TTC549 (cell line): ENCODE measurements around the gene GNGT2.

Source experiments
- FAIRE-seq: peaks from 2 replicates; lab custom pipeline; 2012; peaks lifted over from hg19 to GRCh38; lab: Jason Lieb, UNC

The GNGT2 gene

DNA sequence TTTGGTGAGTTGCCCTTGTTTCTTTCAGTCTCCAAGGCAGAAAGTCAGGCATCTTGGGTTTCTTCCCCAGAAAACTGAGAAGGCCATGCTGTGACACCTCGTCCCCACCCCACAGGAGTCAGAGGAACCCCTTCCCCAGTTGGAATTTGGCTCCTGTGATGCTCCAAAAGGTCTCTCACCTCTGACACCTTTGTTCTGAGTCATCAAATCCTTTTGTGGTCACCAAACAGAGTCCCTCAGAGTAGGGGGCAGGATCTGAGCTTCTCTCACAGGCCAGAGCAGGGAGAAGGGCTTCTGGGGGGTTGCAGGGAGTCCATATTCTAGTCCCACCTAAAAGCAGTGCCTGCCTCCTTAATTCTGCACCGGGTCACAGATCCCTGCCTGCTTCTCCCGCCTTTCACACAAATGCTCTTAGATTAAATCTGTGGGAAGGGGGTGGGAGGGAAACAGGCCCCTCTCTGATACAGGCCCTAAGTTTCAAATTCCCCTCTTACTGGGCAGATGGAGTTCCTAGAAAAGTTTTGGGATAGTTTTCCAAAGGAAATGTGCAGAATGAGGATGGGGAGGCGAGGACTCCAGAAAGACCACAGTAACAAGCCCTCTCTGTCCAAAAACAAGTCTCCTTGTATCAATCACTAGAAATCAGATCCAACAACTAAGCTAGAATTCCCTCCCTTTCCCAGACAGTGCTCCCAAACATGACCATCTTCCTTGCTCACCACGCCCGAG is 18.9 kb upstream of the GNGT2 start:
- no peak for FAIRE-seq

DNA sequence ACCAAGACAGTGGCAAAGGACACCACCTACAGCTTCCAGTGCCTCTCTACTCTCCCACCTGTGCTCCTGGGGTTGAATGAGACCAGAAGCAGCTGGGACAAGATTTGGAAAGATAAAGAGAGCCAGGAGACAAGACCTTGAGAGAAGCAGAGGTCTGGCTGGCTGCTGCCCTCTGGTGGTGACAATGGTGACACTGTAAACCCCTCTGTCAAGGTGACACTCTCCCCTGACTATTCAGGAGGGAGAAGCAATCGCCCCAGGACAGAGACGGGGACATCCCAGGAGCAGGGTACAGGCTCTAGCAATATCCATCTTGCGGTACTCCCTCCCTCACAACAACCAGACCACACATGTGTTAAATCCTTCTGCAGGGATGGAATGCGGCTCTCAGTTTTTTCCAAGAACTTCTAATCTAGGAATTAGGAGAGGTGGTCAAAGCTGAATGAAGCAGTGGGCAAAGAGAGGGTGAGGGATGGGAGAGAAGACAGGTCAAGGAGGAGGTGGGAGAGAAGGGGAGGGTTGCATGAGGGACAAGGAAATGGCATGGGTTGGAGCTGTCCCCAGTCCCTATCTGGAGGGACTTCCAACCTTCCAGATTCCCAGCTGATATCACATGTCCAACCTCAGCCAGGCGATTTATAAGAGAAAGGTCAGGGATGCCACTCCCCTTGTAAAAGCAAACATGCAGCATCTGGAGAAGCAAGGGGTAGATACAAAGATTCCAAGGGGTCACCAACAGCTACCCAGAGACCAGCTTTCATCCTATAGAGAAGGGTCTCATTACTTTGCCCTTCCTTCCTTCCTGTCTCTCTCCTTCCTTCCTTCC is 17.3 kb upstream of the GNGT2 start:
- no peak for FAIRE-seq

DNA sequence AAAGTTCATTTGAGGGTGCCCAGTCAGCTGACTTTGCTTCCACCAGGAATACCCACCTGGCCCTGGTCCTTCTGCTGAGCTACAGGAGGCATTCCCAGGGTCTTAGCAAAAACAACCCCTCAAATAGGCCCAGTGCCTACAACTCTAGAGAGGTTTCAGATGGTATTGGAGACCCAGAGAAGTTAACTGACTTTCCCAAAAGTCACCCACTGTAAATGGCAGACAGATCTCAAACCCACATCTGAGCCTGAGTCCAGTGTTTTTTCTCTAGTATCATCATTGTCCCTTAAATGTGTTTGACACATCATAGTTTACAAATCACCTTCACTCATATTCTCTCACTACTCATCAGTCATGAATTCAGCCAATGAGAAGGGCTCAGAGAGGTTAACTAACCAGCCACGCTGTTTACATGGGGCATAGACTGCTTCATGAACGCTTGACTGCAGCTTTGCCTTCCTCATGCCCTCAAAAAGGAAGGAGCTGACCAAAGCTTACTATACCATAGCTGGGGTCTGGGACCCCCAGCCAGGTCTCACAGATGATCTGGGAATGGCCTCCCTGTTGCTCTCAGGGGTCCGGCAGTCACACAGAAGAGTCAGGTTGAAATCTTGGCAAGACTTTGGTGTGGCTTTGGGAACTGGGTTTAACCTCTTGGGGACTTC is 16.5 kb upstream of the GNGT2 start:
- no peak for FAIRE-seq

DNA sequence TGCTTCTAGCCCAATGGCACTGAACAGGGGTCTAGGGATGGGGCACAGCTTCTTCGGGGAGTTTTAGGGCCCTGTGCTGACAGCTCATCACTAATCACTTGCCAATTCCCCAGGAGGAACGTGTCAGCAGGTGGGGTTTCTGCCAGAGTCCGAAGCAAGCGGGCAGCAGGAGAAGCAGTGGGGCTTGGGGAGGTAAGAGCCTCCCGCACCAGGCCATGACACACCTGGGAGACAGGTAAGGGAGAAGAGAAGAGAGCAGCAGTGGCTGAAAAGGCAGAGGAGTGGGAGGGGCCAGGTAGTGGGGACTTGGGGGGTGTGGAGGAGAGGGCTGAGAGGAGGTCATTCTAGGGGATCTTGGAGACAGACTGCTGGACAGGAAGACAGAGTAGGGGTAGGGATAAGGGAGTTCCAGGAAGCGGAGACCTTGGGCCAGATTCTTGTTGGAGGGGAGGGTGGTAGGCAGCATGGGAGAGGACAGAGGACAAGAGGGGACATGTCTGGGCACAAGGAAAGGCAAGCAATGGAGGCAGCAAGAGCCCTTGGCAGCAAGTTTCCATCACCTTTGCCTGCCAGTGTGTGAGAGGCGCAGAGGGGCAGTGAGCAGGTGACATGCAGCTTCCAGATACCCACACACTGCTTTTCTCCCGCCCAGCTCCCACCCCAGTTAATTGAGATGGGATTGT is 15.3 kb upstream of the GNGT2 start:
- FAIRE-seq: no peak

DNA sequence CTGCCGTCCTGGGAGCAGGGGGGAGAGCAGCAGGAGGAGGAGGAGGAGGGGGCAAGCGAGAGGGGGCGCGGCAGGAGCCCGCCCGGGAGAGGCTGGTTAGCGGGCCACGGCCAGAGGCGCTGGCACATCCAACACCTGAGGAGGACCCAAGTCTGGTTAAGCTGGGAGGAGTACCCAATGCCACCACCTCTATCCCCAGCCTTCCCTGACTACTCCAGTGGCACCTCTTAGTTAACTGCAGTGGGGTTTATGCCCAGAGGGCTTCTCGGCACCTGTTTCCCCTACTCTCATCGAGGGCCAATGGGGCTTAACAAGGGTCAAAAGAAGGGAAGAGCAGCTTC is 14.6 kb upstream of the GNGT2 start:
- FAIRE-seq: no peak

DNA sequence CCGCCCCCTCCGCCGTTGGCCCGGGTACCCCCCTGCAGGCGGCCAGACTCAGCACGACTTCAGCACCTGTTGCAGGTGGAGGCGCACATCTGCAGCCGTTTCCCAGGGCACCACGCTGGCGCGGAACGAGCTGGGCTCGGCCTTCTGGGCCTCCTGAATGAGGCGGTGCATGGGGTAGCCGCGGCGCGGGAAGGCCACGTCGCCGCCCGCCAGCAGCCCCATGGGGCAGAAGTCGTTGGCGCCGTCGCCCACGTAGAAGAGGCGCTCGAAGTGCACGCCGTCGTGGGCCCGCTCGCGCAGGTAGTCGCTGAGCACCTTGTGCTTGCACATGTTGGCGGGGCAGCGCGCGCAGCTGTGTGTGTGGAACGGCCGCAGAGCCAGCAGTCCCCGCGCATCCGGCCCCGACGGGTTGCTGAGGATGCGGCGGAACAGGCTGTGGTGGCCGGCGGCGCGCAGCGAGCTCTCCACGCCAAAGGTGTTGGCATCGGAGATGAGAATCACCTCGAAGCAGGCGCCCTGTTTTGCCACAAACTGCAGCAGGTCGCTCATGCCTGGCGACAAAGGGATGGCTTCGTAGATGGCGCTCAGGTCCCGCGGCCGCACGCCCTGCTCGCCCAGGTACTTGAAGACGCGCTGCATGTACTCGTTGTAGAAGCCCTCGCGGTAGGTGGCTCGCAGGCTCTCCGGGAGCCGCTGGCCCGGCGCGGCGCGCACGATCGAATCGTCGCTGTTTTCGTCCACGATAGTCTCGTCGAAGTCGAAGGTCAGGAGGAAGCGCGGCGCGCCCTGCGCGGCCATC is 14.0 kb upstream of the GNGT2 start:
- FAIRE-seq: no peak

DNA sequence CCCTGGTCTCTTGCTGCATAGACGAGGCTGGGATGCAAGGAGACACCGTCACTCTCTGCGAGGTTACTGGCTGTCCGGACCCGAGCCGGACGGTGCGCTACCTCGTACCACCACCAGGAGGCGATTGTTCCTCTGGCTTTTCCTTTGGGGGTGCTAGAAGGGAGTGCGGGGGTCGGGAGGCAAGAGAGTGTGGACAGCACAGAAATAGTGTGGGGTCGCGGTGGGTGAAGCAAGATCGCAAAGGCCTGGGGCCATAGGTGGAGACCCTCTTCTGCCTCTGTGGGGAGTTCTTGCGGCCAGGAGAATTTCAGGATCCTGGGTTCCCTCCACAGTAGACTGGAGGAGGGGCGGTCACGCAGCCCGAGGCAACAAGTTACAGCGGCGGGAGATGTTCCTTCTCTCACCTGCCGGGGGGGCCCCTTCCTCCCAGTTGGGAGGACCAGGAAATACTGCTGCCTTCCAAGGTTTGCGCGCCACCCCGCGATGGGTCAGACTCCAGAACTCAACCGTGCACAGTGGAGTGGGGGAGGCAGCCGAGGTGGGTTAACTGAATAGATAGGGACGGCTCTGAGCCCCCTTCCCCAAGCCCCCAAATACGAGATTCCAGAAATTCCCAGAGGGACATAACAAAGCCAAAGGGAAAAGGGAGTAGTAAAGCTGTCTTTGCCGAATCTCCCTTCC is 13.3 kb upstream of the GNGT2 start:
- FAIRE-seq: no peak

DNA sequence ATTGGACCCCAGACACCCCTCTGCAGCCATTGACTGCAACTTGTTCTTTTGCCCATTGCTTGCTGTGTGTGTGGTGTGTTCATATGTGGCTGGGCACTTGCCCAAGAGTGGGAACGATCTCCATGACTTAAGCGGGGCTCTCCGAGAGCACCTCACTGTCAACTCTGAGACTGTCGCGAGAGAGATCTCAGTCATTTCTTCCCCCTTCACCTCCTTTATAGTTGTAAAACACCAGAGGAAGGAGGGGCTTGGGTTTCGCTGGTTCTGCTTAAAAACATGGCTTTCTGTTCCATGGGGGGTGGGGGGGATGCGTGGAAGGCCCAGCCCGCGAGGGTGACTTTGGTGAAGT is 12.8 kb upstream of the GNGT2 start:
- FAIRE-seq: no peak

DNA sequence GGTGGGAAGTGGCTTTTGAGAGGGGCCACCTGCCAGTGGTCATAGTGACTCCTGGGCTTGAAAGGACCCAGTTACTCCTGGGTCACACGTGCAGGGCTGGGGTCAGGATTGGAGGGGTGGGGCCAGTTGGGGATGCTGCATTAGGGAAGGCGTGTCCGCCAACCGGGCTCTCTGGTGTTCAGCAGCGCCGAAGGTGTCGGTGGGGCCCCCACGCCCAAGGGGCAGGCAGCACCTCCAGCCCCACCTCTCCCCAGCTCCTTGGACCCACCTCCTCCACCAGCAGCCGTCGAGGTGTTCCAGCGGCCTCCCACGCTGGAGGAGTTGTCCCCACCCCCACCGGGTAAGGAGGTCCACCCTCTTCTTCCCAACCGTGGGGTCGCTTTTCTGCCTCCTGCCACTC is 9.6 kb upstream of the GNGT2 start:
- FAIRE-seq: no peak

DNA sequence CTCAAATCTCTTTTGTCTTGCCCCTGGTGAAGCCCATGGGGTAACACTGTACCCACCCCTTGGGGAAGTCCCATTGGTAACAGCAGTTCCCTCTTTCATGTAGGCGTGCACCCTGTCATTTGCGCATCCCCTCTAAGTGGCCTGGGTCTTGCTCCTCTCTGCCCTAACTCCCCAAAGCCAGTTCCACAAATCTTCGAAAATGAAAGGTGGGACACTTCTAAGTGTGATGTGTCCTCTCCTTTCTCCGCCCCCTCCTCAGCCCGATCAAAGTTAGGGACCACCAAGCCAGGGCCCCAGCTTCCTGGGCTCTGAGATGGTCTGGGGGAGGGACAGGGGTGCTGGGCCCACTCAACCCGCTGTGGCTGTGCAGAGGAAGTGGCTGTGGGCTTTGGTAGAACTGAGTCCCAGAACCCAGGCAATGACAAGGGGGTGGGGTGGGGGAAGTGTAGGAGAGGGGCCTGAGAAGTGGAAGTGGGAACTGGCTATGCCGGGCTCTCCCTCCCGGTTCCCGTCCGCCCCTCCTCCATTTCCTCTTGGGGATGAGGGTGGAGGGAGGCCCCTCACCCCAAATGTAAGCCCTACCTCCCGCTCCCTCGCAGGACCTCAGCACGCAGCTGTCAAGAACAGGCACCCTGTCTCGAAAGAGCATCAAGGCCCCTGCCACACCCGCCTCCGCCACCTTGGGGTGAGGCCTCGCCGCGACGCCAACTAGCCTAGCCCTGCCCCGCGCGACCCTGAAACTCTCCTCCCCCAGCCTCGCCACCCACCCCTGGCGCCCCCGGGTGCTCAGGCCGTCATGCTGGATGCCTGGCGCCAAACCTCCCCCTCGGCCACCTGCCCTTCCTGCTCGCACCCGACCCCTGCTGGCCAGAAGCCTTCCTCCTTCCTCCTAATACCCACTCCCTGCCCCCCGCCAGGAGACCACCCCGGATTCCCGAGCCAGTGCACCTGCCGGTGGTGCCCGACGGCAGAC is 8.9 kb upstream of the GNGT2 start:
- FAIRE-seq: no peak

DNA sequence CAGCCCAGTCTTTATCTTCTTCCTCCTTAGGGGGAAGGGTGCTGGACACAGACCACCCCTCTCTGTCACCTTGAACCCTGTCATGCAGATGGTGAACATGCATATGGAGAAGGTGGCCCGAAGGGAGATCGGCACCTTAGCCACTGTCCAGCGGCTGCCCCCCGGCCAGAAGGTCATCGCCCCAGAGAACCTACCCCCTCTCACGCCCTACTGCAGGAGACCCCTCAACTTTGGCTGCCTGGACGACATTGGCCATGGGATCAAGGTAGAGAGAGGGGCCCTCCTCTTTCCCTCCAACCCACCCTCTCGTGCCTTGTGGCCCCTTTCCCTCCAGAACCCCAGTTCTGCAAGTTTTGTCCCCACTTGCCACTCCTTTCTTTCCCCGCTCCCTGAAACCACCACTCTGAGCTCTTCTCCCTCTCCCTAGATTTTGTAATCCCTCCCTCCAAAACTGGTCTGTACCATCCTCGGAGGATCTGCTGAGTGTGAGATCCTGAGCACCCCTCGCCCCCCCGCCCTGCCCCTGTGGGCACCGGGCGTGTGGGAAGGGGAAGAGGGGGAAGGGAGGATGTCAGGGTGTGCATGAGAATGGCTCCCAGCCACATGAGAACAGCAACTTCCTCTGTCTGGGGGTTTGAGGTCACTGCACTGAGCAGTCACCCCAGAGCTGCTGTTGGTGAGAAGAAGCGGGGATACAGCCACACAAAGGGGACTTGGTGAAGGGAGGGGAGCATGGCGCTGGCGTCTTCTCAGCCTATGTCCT is 7.5 kb upstream of the GNGT2 start:
- FAIRE-seq: no peak

DNA sequence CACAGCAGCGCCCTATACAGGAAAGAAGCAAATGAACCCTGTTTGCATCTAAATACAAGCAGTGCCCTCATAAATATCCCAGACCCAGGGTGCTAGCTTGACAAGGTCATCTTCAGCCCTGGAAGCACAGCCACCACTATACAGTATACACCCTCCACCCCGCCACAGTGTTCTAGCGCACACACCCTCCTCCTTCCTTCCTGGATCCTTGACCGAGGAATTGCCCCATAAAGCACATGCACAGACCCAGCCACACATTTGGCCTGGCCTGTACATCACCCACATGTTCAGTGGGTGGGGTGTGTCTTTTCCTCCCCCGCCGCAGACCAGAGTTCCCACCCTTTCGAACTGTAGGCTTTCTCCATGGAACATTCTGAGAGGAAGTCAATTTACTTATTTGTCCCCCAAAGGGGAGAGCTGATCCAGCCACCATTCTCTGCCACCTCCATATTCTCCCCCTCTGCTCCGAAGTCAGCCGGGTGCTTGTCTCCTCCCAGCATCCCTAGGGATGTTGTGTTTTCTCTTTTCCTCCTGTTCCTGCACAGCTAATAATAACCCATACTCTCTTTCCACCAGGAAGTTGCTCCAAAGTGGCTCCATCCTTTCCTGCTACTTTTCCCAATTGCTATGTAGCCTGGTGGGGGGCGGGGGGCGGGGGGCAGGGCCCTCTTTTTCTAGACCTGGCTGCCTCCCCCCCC is 6.7 kb upstream of the GNGT2 start:
- no peak for FAIRE-seq

DNA sequence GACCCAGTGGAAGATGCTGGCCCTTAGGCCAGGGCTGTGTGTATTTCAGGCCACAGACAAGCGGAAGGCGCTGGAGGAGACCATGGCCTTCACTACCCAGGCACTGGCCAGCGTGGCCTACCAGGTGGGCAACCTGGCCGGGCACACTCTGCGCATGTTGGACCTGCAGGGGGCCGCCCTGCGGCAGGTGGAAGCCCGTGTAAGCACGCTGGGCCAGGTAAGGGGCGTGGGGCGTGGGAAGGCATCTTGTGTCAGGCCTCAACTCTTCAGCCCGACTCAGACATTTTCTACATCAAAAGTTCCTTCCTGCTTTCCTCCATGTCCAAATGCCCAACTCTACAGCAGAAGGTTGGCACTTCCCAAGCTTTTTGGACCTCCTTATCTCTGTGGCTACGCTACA is 6.1 kb upstream of the GNGT2 start:
- no peak for FAIRE-seq

DNA sequence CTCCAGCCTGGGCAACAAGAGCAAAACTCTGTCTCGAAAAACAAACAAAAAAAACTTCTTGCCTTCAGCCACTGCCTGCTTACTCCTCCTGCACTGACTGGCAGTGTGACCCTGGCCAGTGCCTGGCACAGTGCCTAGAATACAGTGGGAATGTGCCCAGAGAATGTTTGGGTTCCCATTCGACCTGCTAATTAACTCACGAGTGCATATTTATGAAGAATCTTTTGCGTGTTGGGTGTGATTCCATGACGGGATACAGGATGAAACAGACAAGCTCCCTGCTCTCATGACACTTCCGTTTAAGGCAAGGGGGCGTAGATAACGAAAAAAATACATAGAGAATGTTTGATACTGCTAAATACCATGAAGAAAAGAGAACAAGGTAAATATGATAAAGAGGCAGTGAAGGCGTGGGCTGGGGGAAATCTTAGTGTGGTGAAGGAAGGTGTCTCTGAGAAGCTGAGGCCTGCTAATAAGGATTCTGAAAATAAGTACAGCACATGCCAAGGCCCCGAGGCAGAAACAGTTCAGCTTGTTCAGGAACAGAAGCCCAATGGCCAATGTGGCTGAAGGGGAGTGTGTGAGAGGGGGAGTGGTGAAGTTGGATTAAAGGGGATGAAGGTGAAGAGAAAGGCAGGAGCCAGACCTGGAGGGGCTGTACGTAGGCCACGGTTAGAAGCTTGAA is 4.4 kb upstream of the GNGT2 start:
- no peak for FAIRE-seq

DNA sequence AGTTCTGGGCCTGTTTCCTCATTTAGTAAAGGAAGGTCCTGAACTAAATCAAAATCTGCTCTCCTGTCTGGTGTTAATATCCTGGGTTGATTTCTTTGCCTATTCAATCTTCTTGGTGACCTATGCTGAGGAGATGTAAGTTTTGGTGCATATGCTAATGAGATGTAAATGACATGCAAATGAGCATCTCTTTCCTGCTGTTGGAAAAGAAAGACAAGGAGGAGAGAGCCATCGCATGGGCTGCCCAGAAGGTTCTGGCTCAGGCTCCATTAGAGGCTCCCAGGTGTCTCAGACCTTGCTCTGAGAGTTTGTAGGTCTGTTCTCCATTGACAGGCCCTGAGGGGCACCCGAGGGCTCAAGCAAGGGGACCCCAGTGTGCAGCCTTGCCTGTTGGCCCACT is 3.5 kb upstream of the GNGT2 start:
- FAIRE-seq: no peak

DNA sequence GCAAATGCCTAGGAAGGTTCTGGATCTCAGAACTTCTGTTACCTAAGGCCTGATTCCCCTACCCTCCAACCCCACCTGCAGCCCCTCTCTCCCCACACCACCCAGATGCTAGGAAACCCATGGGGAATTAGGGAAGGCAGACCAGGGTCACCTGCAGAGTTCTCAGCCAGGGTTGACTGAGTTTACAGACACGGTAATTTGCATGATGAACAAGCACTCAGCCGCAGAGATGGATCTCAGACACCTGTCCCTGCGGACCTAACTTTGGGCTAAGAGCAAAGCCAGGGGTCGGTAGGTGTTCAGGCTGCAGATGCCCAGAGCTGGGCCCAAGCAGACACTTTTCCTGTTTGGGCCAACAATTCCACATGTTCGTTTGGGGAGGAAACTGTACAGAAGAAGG is 3.0 kb upstream of the GNGT2 start:
- FAIRE-seq: no peak

DNA sequence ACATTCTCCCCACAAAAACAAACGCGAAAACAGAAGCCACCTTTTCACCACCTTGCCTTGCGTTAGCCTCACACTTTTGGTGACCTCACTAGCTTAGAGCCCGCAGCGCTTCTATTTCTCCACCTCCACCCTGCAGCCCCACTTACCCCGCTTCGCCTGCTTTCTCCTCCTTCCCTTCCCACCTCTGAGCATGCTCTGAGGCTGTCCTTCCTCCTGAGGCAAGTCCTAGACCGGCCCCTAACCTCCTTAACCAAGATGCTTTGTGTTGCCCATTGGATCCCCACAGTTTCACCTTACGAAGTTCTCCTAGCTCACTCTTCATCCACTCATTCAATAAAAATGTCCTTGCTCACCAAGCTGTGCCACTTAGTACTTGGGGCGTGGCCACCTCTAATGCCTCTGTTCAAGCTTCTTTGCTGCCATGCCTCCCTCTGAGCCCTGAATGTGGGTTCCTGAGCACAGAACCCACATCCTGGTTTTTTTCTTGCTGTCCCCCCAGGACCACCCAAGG is 1.3 kb downstream of the GNGT2 start:
- no peak for FAIRE-seq

DNA sequence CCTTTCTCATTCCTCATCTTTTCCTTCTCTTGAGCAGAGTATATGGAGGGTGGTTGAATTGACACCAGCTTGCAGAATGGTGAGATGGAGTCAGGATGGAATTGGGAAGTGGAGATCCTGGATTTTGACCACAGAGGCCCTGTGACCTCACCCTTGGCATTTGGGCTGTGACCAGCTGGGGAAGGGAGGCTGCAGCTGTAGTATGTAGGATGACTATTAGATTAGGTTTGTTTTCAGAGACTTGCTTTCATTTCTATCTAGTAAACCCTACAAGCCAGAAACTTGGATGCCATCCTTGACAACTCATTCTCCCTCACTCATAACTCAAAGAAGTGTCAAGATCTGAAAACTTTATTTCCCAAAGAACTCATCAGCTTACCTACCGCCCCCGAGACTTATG is 5.9 kb downstream of the GNGT2 start:
- no peak for FAIRE-seq
